HG03378 (cell line): ENCODE data around the gene TBPL2.

Source experiments
- ATAC-seq: cut with Tn5 transposase; IDR thresholded peaks from one replicate; pipeline ENCODE4 v1.9.1; 2021; ENCODE audit warnings: mild to moderate bottlenecking, moderate library complexity; ENCODE audit not compliant: unreplicated experiment

Gene TBPL2

GRCh38 chr14:55370883-55371455 lies 69.4 kb downstream of the TBPL2 start:
- no peak for ATAC-seq

GRCh38 chr14:55366271-55366670 lies 74.1 kb downstream of the TBPL2 start:
- ATAC-seq, result no peak
